Inferior parietal cortex (tissue), 1 donor: ENCODE data around the gene DYNLRB1.
A peak's percentile ranks its signal among the peaks of the same experiment; 100 is the strongest.

Source experiments
- DNase-seq: peaks from one replicate; pipeline ENCODE4 v3.0.0-alpha.2; 2016; ENCODE audit errors: extremely low spot score

DYNLRB1 gene

GRCh38 chr20:34558320-34559218, 42.3 kb downstream of the DYNLRB1 start, which contains the start of gene MAP1LC3A:
TSS of gene MAP1LC3A (plus strand) at chr20:34558718. CDS start at chr20:34558869, 151 bp downstream.
- DNase-seq, result peak; percentile 82

- no peak for DNase-seq
These were observed 43.3 kb downstream of the DYNLRB1 start for GRCh38 chr20:34559311-34560140.

GRCh38 chr20:34560141-34560523, 43.9 kb downstream of the DYNLRB1 start:
- DNase-seq, result no peak

GRCh38 chr20:34560614-34561013, 44.4 kb downstream of the DYNLRB1 start:
- no peak for DNase-seq

- DNase-seq, result no peak
These were observed 45.4 kb downstream of the DYNLRB1 start for GRCh38 chr20:34561661-34562060.

GRCh38 chr20:34562641-34563040, 46.4 kb downstream of the DYNLRB1 start:
- DNase-seq, result no peak

- DNase-seq, result no peak
These were observed 48.6 kb downstream of the DYNLRB1 start for GRCh38 chr20:34564833-34565232.

- no peak for DNase-seq
These were observed 51.0 kb downstream of the DYNLRB1 start for GRCh38 chr20:34566978-34567891.

- no peak for DNase-seq
These were observed 52.0 kb downstream of the DYNLRB1 start for GRCh38 chr20:34567892-34568865.

GRCh38 chr20:34569598-34569997, 53.4 kb downstream of the DYNLRB1 start:
- DNase-seq, result no peak

- no peak for DNase-seq
These were observed 54.7 kb downstream of the DYNLRB1 start for GRCh38 chr20:34570859-34571306.

- DNase-seq, result no peak
These were observed 55.5 kb downstream of the DYNLRB1 start for GRCh38 chr20:34571753-34572152.

- DNase-seq, result no peak
These were observed 57.5 kb downstream of the DYNLRB1 start for GRCh38 chr20:34573541-34574300.

- no peak for DNase-seq
These were observed 58.2 kb downstream of the DYNLRB1 start for GRCh38 chr20:34574426-34574825.

- DNase-seq, result no peak
These were observed 58.6 kb downstream of the DYNLRB1 start for GRCh38 chr20:34574861-34575260.

GRCh38 chr20:34575271-34575670, 59.0 kb downstream of the DYNLRB1 start:
- no peak for DNase-seq

- DNase-seq, result no peak
These were observed 59.5 kb downstream of the DYNLRB1 start for GRCh38 chr20:34575756-34576155.

GRCh38 chr20:34577061-34577460, 60.8 kb downstream of the DYNLRB1 start:
- DNase-seq, result no peak

GRCh38 chr20:34578025-34578424, 61.8 kb downstream of the DYNLRB1 start:
- DNase-seq, result no peak
